GM06990 (cell line): ENCODE data around the gene SEMA3F.

Experiments
- DNase-seq: peaks from one replicate; pipeline ENCODE4 v3.0.0-alpha.2; 2011; ENCODE audit not compliant: insufficient read length; ENCODE audit errors: extremely low read depth
- H3K27me3 ChIP-seq: replicated peaks from 2 replicates; pipeline ENCODE4 v1.6.0; 2011; ENCODE audit warnings: low read length; ENCODE audit not compliant: control insufficient read depth, insufficient read depth
- H3K36me3 ChIP-seq: 2 replicates; pipeline ENCODE4 v1.5.1; 2011; ENCODE audit warnings: low read length; ENCODE audit not compliant: control insufficient read depth, insufficient read depth
- H3K4me3 ChIP-seq: replicated peaks from 2 replicates; pipeline ENCODE4 v1.5.1; 2011; ENCODE audit warnings: low read depth, mild to moderate bottlenecking, control low read depth, low read length
- TF ChIP-seq, protein P1 (sequence below): IDR thresholded peaks from 2 replicates; pipeline ENCODE4 v1.5.1; 2011; ENCODE audit warnings: low read length, control low read depth, mild to moderate bottlenecking, inconsistent platforms; ENCODE audit not compliant: insufficient read depth, poor library complexity, severe bottlenecking

SEMA3F gene

GRCh38 chr3:50177346-50177745, 22.2 kb downstream of the SEMA3F start:
- no peak for DNase-seq

GRCh38 chr3:50179710-50180109, 24.6 kb downstream of the SEMA3F start:
- TF ChIP-seq, protein P1, sequence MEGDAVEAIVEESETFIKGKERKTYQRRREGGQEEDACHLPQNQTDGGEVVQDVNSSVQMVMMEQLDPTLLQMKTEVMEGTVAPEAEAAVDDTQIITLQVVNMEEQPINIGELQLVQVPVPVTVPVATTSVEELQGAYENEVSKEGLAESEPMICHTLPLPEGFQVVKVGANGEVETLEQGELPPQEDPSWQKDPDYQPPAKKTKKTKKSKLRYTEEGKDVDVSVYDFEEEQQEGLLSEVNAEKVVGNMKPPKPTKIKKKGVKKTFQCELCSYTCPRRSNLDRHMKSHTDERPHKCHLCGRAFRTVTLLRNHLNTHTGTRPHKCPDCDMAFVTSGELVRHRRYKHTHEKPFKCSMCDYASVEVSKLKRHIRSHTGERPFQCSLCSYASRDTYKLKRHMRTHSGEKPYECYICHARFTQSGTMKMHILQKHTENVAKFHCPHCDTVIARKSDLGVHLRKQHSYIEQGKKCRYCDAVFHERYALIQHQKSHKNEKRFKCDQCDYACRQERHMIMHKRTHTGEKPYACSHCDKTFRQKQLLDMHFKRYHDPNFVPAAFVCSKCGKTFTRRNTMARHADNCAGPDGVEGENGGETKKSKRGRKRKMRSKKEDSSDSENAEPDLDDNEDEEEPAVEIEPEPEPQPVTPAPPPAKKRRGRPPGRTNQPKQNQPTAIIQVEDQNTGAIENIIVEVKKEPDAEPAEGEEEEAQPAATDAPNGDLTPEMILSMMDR: no peak
- H3K4me3 ChIP-seq: no peak overlapping the region
- no peak for DNase-seq
- no peaks in the 10 kb centered on the region for H3K36me3 ChIP-seq
- no peaks in the 10 kb centered on the region for H3K27me3 ChIP-seq

More at GRCh38 chr3:50177346-50177745, 22.2 kb downstream of the SEMA3F start:
- H3K36me3 ChIP-seq: no peaks in the 10 kb centered on the region
- no peak overlapping the region for H3K4me3 ChIP-seq
- H3K27me3 ChIP-seq: no peaks in the 10 kb centered on the region
- TF ChIP-seq, protein P1: no peak

- no peaks in the 10 kb centered on the region for H3K27me3 ChIP-seq
- H3K4me3 ChIP-seq: no peak overlapping the region
- no peak for DNase-seq
- TF ChIP-seq, protein P1: no peak
- no peaks in the 10 kb centered on the region for H3K36me3 ChIP-seq
Measured at GRCh38 chr3:50181985-50182384, 26.9 kb downstream of the SEMA3F start.

DNA sequence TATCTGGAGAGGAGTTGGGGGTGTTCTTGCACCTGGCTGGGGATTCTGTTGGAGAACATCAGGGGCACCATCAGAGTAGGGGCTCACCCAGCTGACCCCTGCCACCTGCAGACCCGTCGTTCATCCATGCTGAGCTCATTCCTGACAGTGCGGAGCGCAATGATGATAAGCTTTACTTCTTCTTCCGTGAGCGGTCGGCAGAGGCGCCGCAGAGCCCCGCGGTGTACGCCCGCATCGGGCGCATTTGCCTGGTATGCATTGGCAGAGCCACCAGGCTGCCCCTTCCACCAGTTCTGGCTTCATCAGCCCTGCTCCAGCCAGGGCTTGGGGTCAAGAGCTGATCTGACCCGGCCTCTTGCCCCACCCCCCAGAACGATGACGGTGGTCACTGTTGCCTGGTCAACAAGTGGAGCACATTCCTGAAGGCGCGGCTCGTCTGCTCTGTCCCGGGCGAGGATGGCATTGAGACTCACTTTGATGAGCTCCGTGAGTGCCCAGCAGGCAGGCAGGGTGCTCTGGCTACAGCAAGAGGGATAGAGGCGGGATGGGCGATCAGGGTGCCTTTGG, 27.5 kb downstream of the SEMA3F start:
- no peaks in the 10 kb centered on the region for H3K27me3 ChIP-seq
- TF ChIP-seq, protein P1: no peak
- no peaks in the 10 kb centered on the region for H3K36me3 ChIP-seq
- H3K4me3 ChIP-seq: no peak overlapping the region
- no peak for DNase-seq

DNA sequence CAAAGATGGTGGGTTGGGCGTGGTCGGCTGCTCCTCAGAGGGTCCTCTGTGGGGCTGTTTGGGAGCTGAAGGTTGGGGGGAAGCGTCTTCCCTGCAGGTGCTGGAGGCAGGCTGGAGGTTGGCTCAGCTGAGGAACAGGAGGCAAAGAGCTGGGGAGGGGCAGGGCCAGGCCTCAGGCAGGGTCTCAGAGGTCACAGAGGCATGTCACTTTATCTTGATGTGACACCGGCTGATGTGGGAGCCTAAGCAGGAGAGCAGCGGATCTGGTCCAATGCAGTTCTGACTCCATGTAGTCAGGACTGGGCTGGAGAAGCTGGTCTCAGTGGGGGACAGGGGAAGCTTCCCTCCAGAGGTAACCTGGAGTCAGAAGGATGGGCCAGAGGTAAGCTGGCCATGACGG, 28.6 kb downstream of the SEMA3F start:
- no peaks in the 10 kb centered on the region for H3K36me3 ChIP-seq

More for the DNA sequence above, 28.6 kb downstream of the SEMA3F start:
- TF ChIP-seq, protein P1: no peak
- Histone ChIP-seq H3K4me3 (no peak overlapping the region), H3K27me3 (no peaks in the 10 kb centered on the region)
- DNase-seq: no peak
